Daoy (cell line): ENCODE measurements around the gene TDP1. TPM values are rescaled to one million over a fixed set of nuclear protein-coding genes. Genes with fewer than 3 reads are reported as not detected.
A peak's percentile ranks its signal among the peaks of the same experiment; 100 is the strongest.

Source experiments
- DNase-seq: peaks from one replicate; pipeline ENCODE4 v3.0.0-alpha.2; 2015; ENCODE audit warnings: low read depth
- total RNA-seq: library from RNA; depleted of rRNA; stranded (reverse); fragments of >200 nt; shearing (Covaris generic); gene quantifications from 2 replicates; pipeline ENCODE4 v1.2.3, GENCODE V29; 2014

TDP1 gene
- total RNA-seq, 1 experiment from 2014 or later, result 50.6 TPM

DNA sequence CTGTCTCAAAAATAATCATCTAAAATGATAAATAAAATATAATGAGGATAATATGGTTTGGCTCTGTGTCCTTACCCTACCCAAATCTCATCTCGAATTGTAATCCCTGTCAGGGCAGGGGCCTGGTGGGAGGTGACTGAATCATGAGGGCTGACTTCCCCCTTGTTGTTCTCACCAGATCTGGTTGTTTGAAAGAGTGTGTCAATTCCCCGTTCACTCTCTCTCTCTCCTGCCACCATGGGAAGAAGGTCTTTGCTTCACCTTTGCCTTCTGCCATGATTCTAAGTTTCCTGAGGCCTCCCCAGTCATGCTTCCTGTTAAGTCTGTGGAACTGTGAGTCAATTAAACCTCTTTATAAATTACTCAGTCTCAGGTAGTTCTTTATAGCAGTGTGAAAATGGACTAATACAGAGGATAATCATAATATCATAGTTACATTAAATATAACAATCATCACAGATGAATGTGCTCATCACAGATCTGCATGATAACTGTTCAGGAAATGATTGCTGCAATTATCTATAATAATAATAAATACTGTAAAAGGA, 13.8 kb upstream of the TDP1 start:
- DNase-seq, result no peak

GRCh38 chr14:89947344-89947743, 8.4 kb upstream of the TDP1 start:
- no peak for DNase-seq

- no peak for DNase-seq
These were observed 3.2 kb upstream of the TDP1 start for GRCh38 chr14:89952576-89952975.

DNA sequence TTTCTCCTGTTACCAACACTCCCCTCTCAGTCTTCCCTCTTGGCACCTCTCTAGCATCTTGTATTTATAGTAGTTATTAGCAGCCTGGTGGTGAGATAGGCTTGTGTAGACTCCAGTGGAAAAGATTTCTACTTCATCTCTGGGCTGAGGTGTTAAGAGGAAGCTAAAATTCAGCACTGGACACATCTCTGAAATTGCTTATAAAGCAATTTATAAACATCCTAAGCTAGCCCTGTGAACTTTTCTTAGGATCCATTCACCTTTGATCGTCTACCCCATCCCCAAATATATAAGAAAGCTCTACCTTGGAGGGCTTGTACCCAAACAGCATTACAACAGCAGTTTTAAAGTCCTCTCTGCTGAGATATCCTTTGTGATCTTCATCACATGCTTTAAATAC, 2.1 kb upstream of the TDP1 start:
- DNase-seq, result no peak

GRCh38 chr14:89954070-89955021, 1.4 kb upstream of the TDP1 start, which contains the start of gene EFCAB11:
Gene EFCAB11 (minus strand): TSS chr14:89954730. CDS start chr14:89954660, 70 bp downstream.
- peak; percentile 100 for DNase-seq

- no peak for DNase-seq
These were observed 544 bp upstream of the TDP1 start for GRCh38 chr14:89955022-89955744.

DNA sequence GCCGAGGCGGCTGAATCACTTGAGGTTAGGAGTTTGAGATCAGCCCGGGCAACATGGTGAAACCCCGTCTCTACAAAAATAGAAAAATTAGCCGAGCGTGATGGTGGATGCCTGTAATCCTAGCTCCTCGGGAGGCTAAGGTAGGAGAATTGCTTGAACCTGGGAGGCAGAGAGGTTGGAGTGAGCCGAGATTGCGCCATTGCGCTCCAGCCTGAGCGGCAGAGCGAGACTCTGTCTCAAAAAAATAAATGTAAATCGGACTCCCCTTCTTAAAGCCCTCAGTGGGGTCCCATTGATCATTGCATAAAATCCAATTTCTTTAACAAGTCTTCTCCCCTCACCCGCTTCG, 908 bp downstream of the TDP1 start:
- no peak for DNase-seq

DNA sequence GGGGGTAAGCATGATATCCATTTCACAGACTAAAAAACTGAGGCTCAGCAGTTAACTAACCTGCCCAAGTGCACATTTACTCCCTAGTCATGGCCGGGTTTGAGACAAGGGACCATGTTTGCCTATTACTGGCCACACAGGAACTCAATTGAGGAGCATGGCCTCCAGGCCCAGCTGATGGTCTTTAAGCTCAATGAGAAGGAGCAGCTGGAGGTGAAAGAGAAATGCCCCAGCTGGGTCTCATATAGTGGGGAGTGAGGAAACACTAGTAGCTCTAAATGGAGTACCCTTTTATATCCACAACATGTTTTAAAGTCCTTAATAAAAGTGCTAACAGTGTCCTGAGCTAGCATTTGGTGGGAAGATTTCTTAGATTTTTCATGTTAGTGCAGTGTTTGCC, 1.6 kb downstream of the TDP1 start:
- no peak for DNase-seq

DNA sequence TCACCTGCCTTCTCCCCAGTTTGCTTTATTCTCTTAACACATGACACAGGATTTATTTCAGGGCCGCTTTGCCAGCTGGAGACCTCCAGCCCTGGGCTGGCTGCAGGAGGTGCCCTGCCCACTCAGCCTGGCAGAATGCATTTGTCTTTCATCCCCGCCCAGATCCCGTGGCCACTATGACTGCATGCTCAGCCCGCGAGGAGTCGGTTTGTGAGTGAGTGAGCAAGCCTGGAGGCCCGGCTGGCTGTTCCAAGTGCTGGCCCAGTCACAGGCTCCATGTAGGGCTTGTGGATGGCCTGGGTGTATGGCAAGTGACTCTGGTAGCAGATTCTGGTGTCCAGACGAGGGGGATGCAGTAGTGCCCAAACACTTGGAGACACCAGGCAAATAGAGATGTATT, 2.1 kb downstream of the TDP1 start:
- peak; percentile 10 for DNase-seq

- DNase-seq, result no peak
These were observed 3.2 kb downstream of the TDP1 start for GRCh38 chr14:89958966-89959365.

DNA sequence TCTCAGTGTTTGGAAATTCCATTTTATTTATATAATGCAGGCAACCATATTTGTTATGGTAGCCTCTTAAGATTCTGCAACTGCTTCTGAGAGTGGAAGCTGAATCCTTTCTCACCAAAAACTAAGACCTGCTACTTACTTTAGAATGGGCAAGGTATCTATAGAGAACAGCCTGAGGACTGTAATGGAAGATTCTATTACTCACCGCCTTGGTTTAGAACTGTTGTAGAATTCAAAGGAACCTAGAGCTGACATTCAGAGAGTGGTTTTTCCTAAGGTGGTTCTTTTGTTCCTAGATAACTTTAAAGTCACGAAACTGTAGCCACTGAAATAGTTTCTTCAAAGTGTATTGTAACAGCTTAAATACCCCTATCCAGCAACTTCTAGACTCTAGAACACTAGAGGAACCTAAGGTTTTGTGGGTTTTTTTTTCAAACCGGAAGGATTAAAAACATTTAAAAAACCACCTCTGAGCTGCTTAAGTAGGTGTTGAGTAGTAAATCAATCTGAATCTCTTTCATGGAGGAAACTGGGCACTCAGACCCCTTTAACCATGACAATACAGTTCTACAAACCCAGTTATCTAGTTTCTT, 4.2 kb downstream of the TDP1 start:
- no peak for DNase-seq

- no peak for DNase-seq
These were observed 5.2 kb downstream of the TDP1 start for GRCh38 chr14:89960914-89961313.

DNA sequence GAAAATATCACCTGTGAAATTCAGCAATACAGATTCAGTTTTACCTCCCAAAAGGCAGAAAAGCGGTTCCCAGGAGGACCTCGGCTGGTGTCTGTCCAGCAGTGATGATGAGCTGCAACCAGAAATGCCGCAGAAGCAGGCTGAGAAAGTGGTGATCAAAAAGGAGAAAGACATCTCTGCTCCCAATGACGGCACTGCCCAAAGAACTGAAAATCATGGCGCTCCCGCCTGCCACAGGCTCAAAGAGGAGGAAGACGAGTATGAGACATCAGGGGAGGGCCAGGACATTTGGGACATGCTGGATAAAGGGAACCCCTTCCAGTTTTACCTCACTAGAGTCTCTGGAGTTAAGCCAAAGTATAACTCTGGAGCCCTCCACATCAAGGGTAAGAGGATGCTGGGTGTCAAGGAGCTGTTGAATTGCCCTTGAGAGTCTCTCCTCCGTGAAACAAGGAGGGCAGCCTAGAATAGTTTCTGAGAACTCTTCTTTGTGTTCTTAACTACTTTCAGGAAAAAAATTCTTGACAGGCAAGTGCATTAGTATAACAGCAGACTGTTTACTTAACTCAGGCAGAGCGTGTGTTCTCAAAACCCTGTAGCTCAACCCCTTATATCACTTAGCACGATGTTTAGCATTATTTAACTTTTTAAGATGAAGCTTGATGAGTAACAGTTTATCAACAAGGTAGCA, 7.7 kb downstream of the TDP1 start:
- no peak for DNase-seq

GRCh38 chr14:89965839-89966238, 10.1 kb downstream of the TDP1 start:
- DNase-seq, result no peak

DNA sequence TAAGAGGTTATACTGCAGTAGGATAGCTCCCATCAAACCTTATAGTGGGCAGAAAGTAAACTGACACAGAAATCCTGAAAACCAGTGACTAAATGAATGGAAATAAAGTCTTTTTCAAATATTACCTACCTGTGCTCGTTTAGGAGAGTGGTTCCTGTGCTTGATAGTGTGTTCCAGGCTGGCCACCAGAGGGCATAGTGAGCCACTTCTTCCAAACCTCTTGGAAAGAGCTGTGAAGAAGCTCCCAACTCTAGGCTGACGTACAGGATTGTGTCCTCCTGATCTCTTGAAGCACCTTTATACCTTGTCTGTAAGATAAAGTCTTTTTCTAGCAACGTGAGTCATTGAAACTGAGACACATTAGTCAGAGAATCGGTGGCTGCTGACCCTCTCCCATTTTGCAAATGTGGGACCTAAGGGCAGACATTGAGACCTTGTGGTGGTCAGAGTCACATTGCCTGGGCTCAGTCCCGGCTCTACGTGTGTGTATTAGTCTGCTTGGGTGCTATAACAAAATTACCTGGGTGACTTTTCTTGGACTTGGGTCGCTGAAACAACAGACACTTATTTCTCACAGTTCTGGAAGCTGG, 17.6 kb downstream of the TDP1 start:
- DNase-seq, result peak; percentile 62

DNA sequence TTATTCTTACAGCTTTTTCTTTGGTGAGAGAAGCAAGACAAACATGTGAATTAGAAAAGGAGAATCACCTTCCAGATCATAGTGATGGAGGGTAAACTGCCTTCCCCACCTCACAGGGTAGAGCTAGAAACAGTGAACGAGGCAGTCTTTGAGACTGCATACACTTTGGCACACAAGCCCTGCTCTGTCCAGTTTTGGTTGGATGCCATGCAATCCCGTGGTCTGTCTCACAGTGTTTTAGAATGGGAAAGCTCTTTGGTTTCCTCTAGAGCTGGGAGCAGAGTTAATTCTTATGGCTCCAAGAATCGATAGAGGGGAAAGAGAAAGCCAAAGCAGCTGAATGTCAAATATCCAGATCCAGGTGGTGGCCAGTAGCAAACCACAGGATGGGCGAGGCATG, 21.9 kb downstream of the TDP1 start:
- DNase-seq, result no peak

GRCh38 chr14:89978656-89979055, 22.9 kb downstream of the TDP1 start:
- no peak for DNase-seq

DNA sequence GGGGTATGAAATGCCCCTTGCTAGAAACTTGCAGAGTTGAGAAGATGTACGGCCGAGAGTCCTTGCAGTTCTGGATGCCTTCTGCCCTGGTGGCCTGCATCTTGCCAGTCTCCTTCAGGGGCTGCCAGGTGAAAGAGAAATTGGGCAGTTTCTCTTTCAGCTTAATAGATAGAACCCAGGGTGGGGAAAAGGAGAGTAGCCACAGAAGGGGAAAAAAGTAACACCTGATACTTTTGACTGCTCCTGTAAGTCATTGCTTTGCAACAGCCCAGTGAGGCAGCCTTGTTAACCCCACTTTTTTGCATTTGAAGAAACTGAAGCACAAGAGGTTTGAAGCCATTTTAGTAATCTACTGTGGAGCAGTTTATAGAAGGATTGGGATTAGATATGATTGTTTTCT, 27.6 kb downstream of the TDP1 start:
- no peak for DNase-seq

- no peak for DNase-seq
These were observed 30.9 kb downstream of the TDP1 start for GRCh38 chr14:89986462-89987160.

GRCh38 chr14:89987161-89987475, 31.4 kb downstream of the TDP1 start:
- DNase-seq, result no peak

DNA sequence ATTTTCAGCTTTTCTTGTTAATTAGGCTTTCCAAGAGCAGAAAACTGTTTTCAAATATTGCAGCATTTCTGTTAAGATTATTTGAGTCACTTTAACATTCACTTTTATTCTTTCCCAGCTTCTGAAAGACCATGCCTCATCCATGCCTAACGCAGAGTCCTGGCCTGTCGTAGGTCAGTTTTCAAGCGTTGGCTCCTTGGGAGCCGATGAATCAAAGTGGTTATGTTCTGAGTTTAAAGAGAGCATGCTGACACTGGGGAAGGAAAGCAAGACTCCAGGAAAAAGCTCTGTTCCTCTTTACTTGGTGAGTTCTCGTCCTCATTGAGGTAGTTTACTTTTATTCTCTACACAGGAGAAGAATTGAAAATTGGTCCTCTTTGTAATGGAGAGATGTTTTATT, 33.1 kb downstream of the TDP1 start:
- DNase-seq, result no peak
